ENCODE results near the gene EMC6. TPM values are rescaled to one million over a fixed set of nuclear protein-coding genes. Genes with fewer than 3 reads are reported as not detected.

EMC6 gene
- polyA plus RNA-seq, 1 donor (not counting 4 experiments of a cell fraction or from before 2014, with no cell fraction given) = 35.4 TPM

- H3K27me3 ChIP-seq (ENCODE audit: control insufficient read depth, extremely low read depth, insufficient read depth, low read length) = peaks cover 10% of the 10 kb centered on the region
- no peak overlapping the region for H3K27ac ChIP-seq (ENCODE audit: control insufficient read depth, insufficient read depth, low read length)
- H3K4me2 ChIP-seq (ENCODE audit: control insufficient read depth, extremely low read depth, insufficient read depth, low read depth, low read length) = no peak overlapping the region
- H3K36me3 ChIP-seq (ENCODE audit: control insufficient read depth in 2 of 2, extremely low read depth in 1 of 2, insufficient read depth in 2 of 2, low read length in 2 of 2) = no peaks in the 10 kb centered on the region
- H3K4me1 ChIP-seq (ENCODE audit: control insufficient read depth, extremely low read depth, insufficient read depth, low read length) = no peaks in the 10 kb centered on the region
- H3K9me1 ChIP-seq (ENCODE audit: control insufficient read depth, extremely low read depth, insufficient read depth, low read length) = no peaks in the 10 kb centered on the region
- dilution Hi-C loops (cut with MboI; ENCODE audit: extremely low pct_ligation_motif_present, low sequenced_read_pairs) = no loop called here
- H3K9ac ChIP-seq (ENCODE audit: control insufficient read depth, extremely low read depth, insufficient read depth, low read length) = no peak overlapping the region
- FAIRE-seq (no peak), DNase-seq (ENCODE audit: low read depth, low spot score) (no peak)
- H2AFZ ChIP-seq (ENCODE audit: control insufficient read depth, low read length) = no peak overlapping the region
- no peaks in the 10 kb centered on the region for H4K20me1 ChIP-seq (ENCODE audit: control insufficient read depth, extremely low read depth, insufficient read depth, low read length)
- H3K9me3 ChIP-seq (ENCODE audit: control insufficient read depth, low read depth, low read length) = no peaks in the 10 kb centered on the region
- H3K79me2 ChIP-seq (ENCODE audit: control insufficient read depth, insufficient read depth, low read length) = no peaks in the 10 kb centered on the region
- TF ChIP-seq CTCF (optimal IDR thresholded peaks at IDR 0.05 in 1 of 3, IDR thresholded peaks at IDR 0.05 in 1 of 3, conservative IDR thresholded peaks at IDR 0.05 in 1 of 3; ENCODE audit: extremely low read depth in 1 of 3, insufficient read depth in 2 of 3, low read length in 3 of 3) = no peak
- no peak for TF ChIP-seq EZH2 (IDR thresholded peaks at IDR 0.05; ENCODE audit: low read length)
- H3K4me3 ChIP-seq (ENCODE audit: control insufficient read depth in 2 of 3, extremely low read depth in 1 of 3, insufficient read depth in 2 of 3, low read depth in 1 of 3, low read length in 3 of 3) = no peak overlapping the region
These were observed 10.4 kb downstream of the EMC6 start for GRCh38 chr17:3678821-3679530.

DNA sequence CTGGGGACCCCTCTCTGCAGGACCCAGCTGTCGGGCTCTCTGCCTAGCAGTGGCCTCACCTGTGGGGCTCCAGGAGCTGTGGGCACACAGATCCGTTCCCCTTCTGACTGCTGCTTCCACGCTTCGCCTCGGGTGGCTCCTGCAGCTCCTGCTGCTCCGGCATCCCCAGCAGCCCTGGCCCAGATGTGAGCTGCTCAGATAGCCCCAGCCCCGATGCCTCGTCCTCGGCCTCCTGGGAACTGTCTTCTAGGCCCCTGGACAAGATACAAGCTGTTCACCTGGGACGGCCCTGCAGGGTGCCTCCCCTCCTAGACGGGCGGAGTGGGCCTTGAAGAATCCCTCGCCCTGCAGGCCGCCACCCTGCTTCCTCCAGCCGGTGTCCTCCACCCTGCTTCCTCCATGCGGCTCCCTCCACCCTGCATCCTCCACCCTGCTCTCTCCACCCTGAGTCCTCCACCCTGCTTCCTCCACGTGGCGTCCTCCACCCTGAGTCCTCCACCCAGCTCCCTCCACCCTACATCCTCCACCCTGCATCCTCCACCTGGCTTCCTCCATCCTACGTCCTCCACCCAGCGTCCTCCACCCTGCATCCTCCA is 11.0 kb downstream of the EMC6 start:
- TF ChIP-seq CTCF (optimal IDR thresholded peaks at IDR 0.05 in 1 of 3, IDR thresholded peaks at IDR 0.05 in 1 of 3, conservative IDR thresholded peaks at IDR 0.05 in 1 of 3; ENCODE audit: extremely low read depth in 1 of 3, insufficient read depth in 2 of 3, low read length in 3 of 3) (no peak), EZH2 (IDR thresholded peaks at IDR 0.05; ENCODE audit: low read length) (no peak)
- DNase-seq (ENCODE audit: low read depth, low spot score) (no peak), FAIRE-seq (no peak)
- no peak overlapping the region for H3K4me3 ChIP-seq (ENCODE audit: control insufficient read depth in 2 of 3, extremely low read depth in 1 of 3, insufficient read depth in 2 of 3, low read depth in 1 of 3, low read length in 3 of 3)
- no peaks in the 10 kb centered on the region for H3K9me3 ChIP-seq (ENCODE audit: control insufficient read depth, low read depth, low read length)
- no peak overlapping the region for H3K27ac ChIP-seq (ENCODE audit: control insufficient read depth, insufficient read depth, low read length)
- H3K36me3 ChIP-seq (ENCODE audit: control insufficient read depth in 2 of 2, extremely low read depth in 1 of 2, insufficient read depth in 2 of 2, low read length in 2 of 2) = no peaks in the 10 kb centered on the region
- H3K27me3 ChIP-seq (ENCODE audit: control insufficient read depth, extremely low read depth, insufficient read depth, low read length) = peaks cover 13% of the 10 kb centered on the region
- dilution Hi-C loops (cut with MboI; ENCODE audit: extremely low pct_ligation_motif_present, low sequenced_read_pairs) = no loop called here
- H2AFZ ChIP-seq (ENCODE audit: control insufficient read depth, low read length) = no peak overlapping the region
- no peaks in the 10 kb centered on the region for H4K20me1 ChIP-seq (ENCODE audit: control insufficient read depth, extremely low read depth, insufficient read depth, low read length)
- H3K4me1 ChIP-seq (ENCODE audit: control insufficient read depth, extremely low read depth, insufficient read depth, low read length) = no peaks in the 10 kb centered on the region
- no peaks in the 10 kb centered on the region for H3K79me2 ChIP-seq (ENCODE audit: control insufficient read depth, insufficient read depth, low read length)
- no peak overlapping the region for H3K4me2 ChIP-seq (ENCODE audit: control insufficient read depth, extremely low read depth, insufficient read depth, low read depth, low read length)
- no peak overlapping the region for H3K9ac ChIP-seq (ENCODE audit: control insufficient read depth, extremely low read depth, insufficient read depth, low read length)
- no peaks in the 10 kb centered on the region for H3K9me1 ChIP-seq (ENCODE audit: control insufficient read depth, extremely low read depth, insufficient read depth, low read length)

All from keratinocyte (primary cell).